ENCODE results near the gene PSMD3. TPM values are rescaled to one million over a fixed set of nuclear protein-coding genes. Genes with fewer than 3 reads are reported as not detected.
"Not testable (repeated sequence)": the region's sequence is repeated elsewhere in the genome, so short reads cannot be mapped to it uniquely, and the experiment has no call there.

PSMD3 gene
- 100 to 1,000 TPM; 193 to 197 TPM for total RNA-seq

- CTCF ChIA-PET, result interaction anchor here (0.7 to 2.6 kb wide), 22 partner anchors 8 to 359 kb away, joined by 3 to 28 read pairs (median 4); no protein-coding TSS in a partner anchor
- POLR2A ChIA-PET, result interaction anchor here (0.6 to 1.6 kb wide), 9 partner anchors 23 to 353 kb away, joined by 3 to 8 read pairs (median 4); partner anchors contain the start of gene MED24
Observed at GRCh38 chr17:39980351-39981206, at the start of gene PSMD3. Gene PSMD3 (plus strand): TSS chr17:39980807. CDS start chr17:39980971, 164 bp downstream.

GRCh38 chr17:39933912-39934311 is 46.7 kb upstream of the PSMD3 start:
- CTCF ChIA-PET, result no interaction called here
- POLR2A ChIA-PET, result no interaction called here

GRCh38 chr17:39934324-39934723 is 46.3 kb upstream of the PSMD3 start:
- POLR2A ChIA-PET, result no interaction called here
- CTCF ChIA-PET, result interaction anchor here (0.6 kb wide), 1 partner anchor 1191 kb away, joined by 3 read pairs; no protein-coding TSS in a partner anchor

- ChIA-PET CTCF (no interaction called here), POLR2A (no interaction called here)
Observed at GRCh38 chr17:39935909-39936308, 44.7 kb upstream of the PSMD3 start.

GRCh38 chr17:39937447-39937846 is 43.2 kb upstream of the PSMD3 start:
- ChIA-PET CTCF (interaction anchor here (0.7 to 1.3 kb wide), 2 partner anchors 10 to 917 kb away, joined by 3 to 4 read pairs; no protein-coding TSS in a partner anchor), POLR2A (no interaction called here)

- ChIA-PET CTCF (interaction anchor here (0.7 to 1.3 kb wide), 2 partner anchors 9 to 918 kb away, joined by 3 to 4 read pairs; no protein-coding TSS in a partner anchor), POLR2A (no interaction called here)
Observed at GRCh38 chr17:39938140-39938869, 42.3 kb upstream of the PSMD3 start.

DNA sequence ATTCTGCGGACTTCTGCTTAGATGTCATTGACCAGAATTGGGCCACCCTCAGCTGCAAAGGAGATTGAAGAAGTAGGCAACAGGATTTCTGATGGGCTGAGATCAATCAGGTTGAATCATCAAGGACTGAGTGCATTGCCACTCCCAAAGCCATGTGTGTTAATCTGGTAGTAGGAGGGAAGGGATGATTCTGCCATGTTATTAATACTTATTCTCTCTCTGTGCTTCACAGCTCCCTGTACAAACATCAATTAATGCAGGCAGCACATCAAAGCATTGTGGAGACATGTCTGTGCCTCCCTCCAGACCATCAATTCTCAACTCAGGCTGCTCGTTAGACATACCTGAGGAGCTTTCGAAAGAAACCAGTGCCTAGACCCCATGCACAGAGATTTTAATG is 41.5 kb upstream of the PSMD3 start:
- POLR2A ChIA-PET, result interaction anchor here (0.6 kb wide), 1 partner anchor 64 kb away, joined by 3 read pairs; no protein-coding TSS in a partner anchor
- CTCF ChIA-PET, result interaction anchor here (1.0 to 1.9 kb wide), 2 partner anchors 38 to 41 kb away, joined by 3 to 5 read pairs; partner anchors contain the start of gene PSMD3

DNA sequence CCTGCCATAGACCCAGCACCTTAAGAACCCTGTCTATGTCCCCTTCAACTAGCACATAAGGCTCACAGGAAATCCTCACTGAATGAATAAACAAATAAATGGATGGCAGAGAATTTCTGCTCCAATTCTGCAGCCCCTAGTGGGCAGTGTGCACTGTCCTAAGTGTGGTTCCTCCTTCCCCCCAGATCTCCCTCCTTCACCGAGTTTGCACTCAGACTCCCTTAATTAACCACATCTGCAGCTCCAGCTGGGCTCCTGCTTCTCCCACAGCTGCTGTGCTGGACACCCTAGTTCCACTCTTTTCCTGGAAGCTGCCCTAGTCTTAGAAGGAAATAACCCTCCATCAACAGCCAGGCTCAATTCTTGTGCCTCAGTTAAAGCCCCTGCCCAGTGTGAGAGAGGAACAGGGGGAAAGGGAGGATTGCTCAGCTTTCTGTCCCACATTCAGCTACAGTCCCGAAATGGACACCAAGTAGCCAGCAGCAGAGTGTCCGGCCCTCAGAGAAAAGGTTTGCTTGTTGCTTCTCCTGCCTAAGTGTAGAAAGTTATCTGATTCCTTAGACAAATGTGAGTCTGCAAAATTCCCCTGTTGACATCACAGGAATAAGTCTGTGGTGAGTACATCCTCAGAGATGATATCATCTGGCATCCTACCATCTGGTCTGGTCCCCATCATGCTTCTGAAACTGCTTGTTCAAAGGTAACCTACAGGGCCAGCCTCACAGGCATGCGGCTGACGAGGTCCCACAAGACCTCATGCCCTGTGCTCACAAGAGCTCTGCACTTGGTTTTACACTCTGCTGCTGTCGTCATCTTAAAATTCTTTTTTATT is 40.8 kb upstream of the PSMD3 start:
- POLR2A ChIA-PET, result interaction anchor here (0.5 kb wide), 1 partner anchor 28 kb away, joined by 11 read pairs; no protein-coding TSS in a partner anchor
- CTCF ChIA-PET, result interaction anchor here (1.0 to 1.9 kb wide), 3 partner anchors 19 to 41 kb away, joined by 3 to 5 read pairs (median 5); partner anchors contain the start of gene PSMD3

- CTCF ChIA-PET, result no interaction called here
- POLR2A ChIA-PET, result no interaction called here
Observed at GRCh38 chr17:39943702-39944392, 36.8 kb upstream of the PSMD3 start.

DNA sequence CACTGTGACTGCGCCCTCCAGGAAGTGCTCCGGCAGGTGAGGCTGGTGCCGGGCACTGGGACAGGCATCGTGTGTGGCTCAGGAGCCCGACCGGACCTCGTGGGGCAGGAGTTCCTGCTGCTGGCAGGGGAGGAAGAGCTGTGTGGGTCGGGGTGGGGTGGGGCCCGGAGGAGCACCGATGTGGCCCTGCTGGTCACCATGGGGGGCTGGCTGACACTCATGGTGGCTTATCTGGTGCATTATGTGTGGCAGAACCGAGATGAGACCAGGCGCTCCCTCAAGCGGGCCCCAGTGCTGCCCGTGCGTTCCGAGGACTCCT is 36.3 kb upstream of the PSMD3 start:
- CTCF ChIA-PET, result no interaction called here

GRCh38 chr17:39946551-39947330 is 33.9 kb upstream of the PSMD3 start:
- CTCF ChIA-PET, result interaction anchor here (0.7 kb wide), 2 partner anchors 9 to 173 kb away, joined by 3 read pairs; no protein-coding TSS in a partner anchor

More for the DNA sequence above, 36.3 kb upstream of the PSMD3 start:
- POLR2A ChIA-PET, result no interaction called here

DNA sequence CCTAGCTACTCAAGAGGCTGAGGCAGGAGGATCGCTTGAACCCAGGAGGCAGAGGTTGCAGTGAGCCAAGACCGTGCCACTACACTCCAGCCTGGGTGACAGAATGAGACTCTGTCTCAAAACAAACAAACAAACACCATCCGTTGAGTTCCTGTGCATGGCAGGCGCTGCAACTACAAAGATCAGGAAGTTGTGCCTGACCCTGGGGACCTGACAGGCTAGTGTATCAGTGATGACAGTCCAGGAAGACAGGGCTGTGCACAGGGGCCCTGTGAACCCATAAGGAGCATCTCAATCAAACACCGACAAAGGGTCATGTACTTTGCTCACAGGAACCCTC is 32.1 kb upstream of the PSMD3 start:
- POLR2A ChIA-PET, result not testable (repeated sequence)

More at GRCh38 chr17:39946551-39947330, 33.9 kb upstream of the PSMD3 start:
- POLR2A ChIA-PET, result no interaction called here

GRCh38 chr17:39949028-39949427 is 31.6 kb upstream of the PSMD3 start:
- CTCF ChIA-PET, result no interaction called here
- POLR2A ChIA-PET, result no interaction called here

More for the DNA sequence above, 32.1 kb upstream of the PSMD3 start:
- CTCF ChIA-PET, result not testable (repeated sequence)

DNA sequence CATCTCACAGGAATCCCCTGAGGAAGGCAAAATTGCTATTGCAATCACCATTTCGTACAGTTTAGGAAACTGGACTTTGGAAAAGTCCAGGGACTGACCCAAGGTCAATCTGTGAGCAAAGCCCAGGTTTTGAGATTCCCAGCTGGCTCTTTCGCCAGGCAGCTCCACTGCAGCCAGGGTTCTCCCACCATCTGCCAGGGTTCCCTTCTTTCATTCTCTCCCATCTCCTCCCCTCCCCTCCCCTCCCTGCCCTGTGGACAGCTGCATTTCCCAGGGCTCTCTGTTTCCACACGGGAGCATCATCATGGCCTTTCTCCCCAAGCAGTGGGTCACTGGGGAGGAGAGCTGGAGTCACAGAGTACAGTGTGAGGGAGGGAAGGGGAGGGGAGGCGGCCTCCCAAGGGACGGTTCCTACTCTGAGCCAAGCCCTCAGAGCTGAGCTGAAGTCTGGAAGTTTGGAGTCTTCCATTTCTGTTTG is 29.7 kb upstream of the PSMD3 start:
- ChIA-PET CTCF (interaction anchor here (1.1 kb wide), 1 partner anchor 30 kb away, joined by 5 read pairs; the partner anchor contains the start of gene PSMD3), POLR2A (no interaction called here)

- ChIA-PET CTCF (no interaction called here), POLR2A (no interaction called here)
Observed at GRCh38 chr17:39951924-39952679, 28.5 kb upstream of the PSMD3 start.

GRCh38 chr17:39952680-39953470 is 27.7 kb upstream of the PSMD3 start:
- CTCF ChIA-PET, result interaction anchor here (1.1 to 2.1 kb wide), 2 partner anchors 27 to 223 kb away, joined by 3 to 9 read pairs; partner anchors contain the start of gene PSMD3
- POLR2A ChIA-PET, result interaction anchor here (2.0 kb wide), 1 partner anchor 27 kb away, joined by 8 read pairs; the partner anchor contains the start of gene PSMD3

All from activated CD8-positive, alpha-beta memory T cell treated with anti-CD3 and anti-CD28 coated beads for 36 hours (primary cell).